Adrenal gland (tissue), 12 donors: ENCODE results near the gene HLA-B. TPM values are rescaled to one million over a fixed set of nuclear protein-coding genes. Genes with fewer than 3 reads are reported as not detected.

Source experiments
- DNase-seq, 7 donors: peaks; one replicate each; pipeline ENCODE4 v3.0.0-alpha.2; 2019 to 2020
- H3K27ac ChIP-seq, 5 donors: fragments of 200-600 bp; sonication (generic) in 4 of 5; 1 replicate in 3 of 5; 2 replicates in 2 of 5; pipeline versions ENCODE4 v1.5.1 to v1.8.0; 2016 to 2020; ENCODE audit warnings: mild to moderate bottlenecking in 1 of 5
- H3K27me3 ChIP-seq: fragments of 200-600 bp; 2 replicates; pipeline ENCODE4 v1.8.0; 2021
- H3K36me3 ChIP-seq, 2 donors: fragments of 200-600 bp; replicated peaks in 1 of 2; 1 replicate in 1 of 2; 2 replicates in 1 of 2; pipeline versions ENCODE4 v1.5.1 to v1.8.0; 2018 to 2022
- H3K4me1 ChIP-seq, 2 donors: fragments of 200-600 bp; replicated peaks in 1 of 2; 1 replicate in 1 of 2; 2 replicates in 1 of 2; pipeline versions ENCODE4 v1.5.1 to v1.8.0; 2018 to 2021
- H3K4me3 ChIP-seq, 4 donors: fragments of 200-600 bp; sonication (generic) in 3 of 4; one replicate each; pipeline ENCODE4 v1.5.1; 2016 to 2018
- H3K9me3 ChIP-seq, 3 donors: fragments of 200-600 bp; sonication (generic) in 1 of 3; replicated peaks in 1 of 3; 1 replicate in 2 of 3; 2 replicates in 1 of 3; pipeline versions ENCODE4 v1.5.1 to v1.8.0; 2016 to 2021
- CTCF ChIP-seq, 6 experiments: fragments of 450-650 bp in 4 of 6; fragments of 200-600 bp in 2 of 6; sonication (generic) in 1 of 6; IDR thresholded peaks; 1 replicate in 5 of 6; 2 replicates in 1 of 6; pipeline versions ENCODE4 v1.5.1 to v1.8.0; 2016 to 2021; ENCODE audit warnings: antibody characterized with exemption in 6 of 6, mild to moderate bottlenecking in 2 of 6, moderate library complexity in 1 of 6
- POLR2A ChIP-seq, 2 donors: fragments of 450-650 bp; IDR thresholded peaks; one replicate each; pipeline ENCODE4 v1.6.1; 2017; ENCODE audit warnings: antibody characterized with exemption in 2 of 2, mild to moderate bottlenecking in 2 of 2, moderate library complexity in 1 of 2
- WGBS, 4 donors: extraction: QIAGEN DNeasy Blood & Tissue Kit in 2 of 4; methylation state at CpG; one replicate each; pipeline versions ENCODE4 v1.1.5 to v1.1.7; 2013 to 2017; 5-methylcytosine and 5-hydroxymethylcytosine counted together
- intact Hi-C, 2 donors: fragments of 100-400 bp; cut with DNase I; formaldehyde crosslinking; loops; one replicate each; pipeline versions ENCODE4 v1.14.1 to v1.15.0; 2022 to 2023
- polyA plus RNA-seq, 3 donors: library from polyadenylated mRNA; stranded (reverse); fragments of 200-250 nt in 2 of 3; fragments of 350-450 nt in 1 of 3; fragmentation: Illumina TruSeq in 1 of 3; extraction: RNeasy Lipid Tissue Mini Kit (QIAGEN cat#74804) in 1 of 3; gene quantifications; one replicate each; pipeline ENCODE4 v1.2.3, GENCODE V29; 2013 to 2014
- total RNA-seq, 9 donors: library from RNA; depleted of rRNA in 4 of 9; stranded (reverse); fragments of >200 nt in 4 of 9; fragments of 120-200 nt in 1 of 9; fragmentation: NEBNext Ultra II Directional in 1 of 9; extraction: Animal tissue kit (Norgen Biotek cat#: 25700) in 1 of 9; gene quantifications; one replicate each; pipeline versions ENCODE4 v1.1.0 to v1.2.4, GENCODE V29; 2013 to 2023
- donor health status: healthy with polysubstance abuse.
- donor health status: Bipolar disorder and iron deficiency.
- donor health status: DM: yes; HTN: yes; CAD: no.
- donor health status: DM: no; HTN: no; CAD: no.
- donor health status: DM: no; HTN: no; CAD: no.
- donor health status: DM: yes; HTN: yes; CAD: no.

Gene HLA-B
- total and polyA plus RNA-seq, 12 donors = 248 to 3,150 (median 1,251) TPM

- peaks cover 0 to 5% of the 10 kb centered on the region in 2 donors for H3K4me1 ChIP-seq
- DNase-seq = peak; percentile 29 to 77 (median 46)
- H3K4me3 ChIP-seq = peak overlapping the region in 2 of 4 donors; percentile 23 to 52
- H3K27me3 ChIP-seq = no peaks in the 10 kb centered on the region
- H3K36me3 ChIP-seq = peaks cover 0 to 20% of the 10 kb centered on the region in 2 donors
- no peaks in the 10 kb centered on the region for H3K9me3 ChIP-seq
- no peak for TF ChIP-seq CTCF (IDR thresholded peaks at IDR 0.05)
- no peak for TF ChIP-seq POLR2A (IDR thresholded peaks at IDR 0.05)
- WGBS, 4 donors = 0 to 2% (median 0%) methylated on average over 8 to 76 of the region's 83 CpGs; no CpG with 5 or more reads in 1 of the 4 donors
- intact Hi-C loops = no loop called here
- H3K27ac ChIP-seq = peak overlapping the region in 4 of 5 donors; percentile 36 to 91 (median 72)
Measured at GRCh38 chr6:31356216-31356945, 598 bp downstream of the HLA-B start.

GRCh38 chr6:31355583-31355948 lies 1.4 kb downstream of the HLA-B start:
- H3K4me1 ChIP-seq = peaks cover 0 to 5% of the 10 kb centered on the region in 2 donors
- no peaks in the 10 kb centered on the region for H3K27me3 ChIP-seq
- peak overlapping the region in 2 of 4 donors; percentile 22 to 52 for H3K4me3 ChIP-seq
- no peak for TF ChIP-seq CTCF (IDR thresholded peaks at IDR 0.05)
- no peak for TF ChIP-seq POLR2A (IDR thresholded peaks at IDR 0.05)
- no peaks in the 10 kb centered on the region for H3K9me3 ChIP-seq
- H3K36me3 ChIP-seq = peaks cover 0 to 20% of the 10 kb centered on the region in 2 donors
- 38 to 77% (median 58%) methylated on average over 4 to 5 of the region's 5 CpGs for WGBS, 4 donors
- no peak overlapping the region for H3K27ac ChIP-seq
- intact Hi-C loops = no loop called here
- no peak for DNase-seq

- WGBS, 4 donors = 67 to 84% (median 69%) methylated on average over 7 to 11 of the region's 11 CpGs
- intact Hi-C loops = loop anchor here in 1 of 2 donors (5.0 kb wide), 1 partner anchor 88 kb away; no protein-coding TSS in a partner anchor
- no peaks in the 10 kb centered on the region for H3K27me3 ChIP-seq
Measured at GRCh38 chr6:31354864-31355582, 2.0 kb downstream of the HLA-B start.

More at GRCh38 chr6:31354864-31355582, 2.0 kb downstream of the HLA-B start:
- DNase-seq = no peak
- Histone ChIP-seq H3K4me1 (peaks cover 0 to 5% of the 10 kb centered on the region in 2 donors), H3K36me3 (peaks cover 0 to 20% of the 10 kb centered on the region in 2 donors), H3K27ac (no peak overlapping the region), H3K4me3 (peak overlapping the region in 1 of 4 donors; percentile 52), H3K9me3 (no peaks in the 10 kb centered on the region)
- TF ChIP-seq CTCF (IDR thresholded peaks at IDR 0.05) = no peak
- no peak for TF ChIP-seq POLR2A (IDR thresholded peaks at IDR 0.05)
